Activated T-helper 1 cell treated with Interleukin-2 at 50 U/mL for 16 hours (primary cell): ENCODE data around the gene DNM3.

Experiments used
- DNase-seq: peaks from one replicate; pipeline ENCODE4 v3.0.0-alpha.2; 2020; ENCODE audit warnings: low read depth

Gene DNM3

DNA sequence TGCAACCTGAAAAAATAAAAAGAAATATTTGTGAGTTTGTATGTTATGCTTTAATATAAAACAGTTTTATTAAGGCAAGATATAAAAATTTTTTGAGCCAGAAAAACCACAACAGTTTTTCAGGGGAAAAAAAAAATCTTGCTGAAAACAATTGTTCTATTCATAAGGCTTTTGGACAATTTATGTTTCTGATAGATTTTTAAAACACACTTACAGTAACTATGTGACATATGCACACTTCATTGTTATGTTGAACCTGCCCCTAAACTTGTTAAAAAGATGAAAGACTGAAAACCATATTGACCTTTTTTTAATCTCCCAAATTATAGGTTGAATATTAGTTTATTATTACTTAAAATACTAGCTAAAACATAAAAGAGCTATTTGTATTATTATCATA, 299.3 kb downstream of the DNM3 start:
- no peak for DNase-seq

DNA sequence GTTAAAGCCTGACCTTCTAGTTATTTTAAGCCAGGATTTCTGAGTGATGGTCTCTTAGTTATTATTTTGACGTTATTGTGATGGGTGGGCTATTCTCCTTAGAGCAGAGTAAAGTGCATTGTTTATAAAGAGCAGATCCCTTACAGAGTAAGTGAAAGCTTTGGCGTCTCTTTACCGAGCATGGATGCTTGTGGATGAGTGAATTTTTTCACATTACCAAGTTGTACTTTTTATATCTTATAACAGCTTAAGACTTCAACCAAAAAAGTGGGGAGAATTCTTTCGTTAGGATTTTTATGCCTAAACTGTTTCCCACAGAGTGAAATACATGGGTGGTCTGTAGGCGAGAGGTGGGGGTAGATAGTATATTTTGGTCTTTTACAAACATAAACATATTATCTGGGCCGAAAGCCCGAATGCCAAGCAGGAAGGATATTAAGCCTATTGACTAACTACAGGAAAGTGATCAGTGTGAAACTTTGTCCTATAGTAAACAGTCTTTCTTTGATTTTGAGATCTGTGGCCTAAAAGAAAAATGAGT, 300.1 kb downstream of the DNM3 start:
- DNase-seq, result no peak

DNA sequence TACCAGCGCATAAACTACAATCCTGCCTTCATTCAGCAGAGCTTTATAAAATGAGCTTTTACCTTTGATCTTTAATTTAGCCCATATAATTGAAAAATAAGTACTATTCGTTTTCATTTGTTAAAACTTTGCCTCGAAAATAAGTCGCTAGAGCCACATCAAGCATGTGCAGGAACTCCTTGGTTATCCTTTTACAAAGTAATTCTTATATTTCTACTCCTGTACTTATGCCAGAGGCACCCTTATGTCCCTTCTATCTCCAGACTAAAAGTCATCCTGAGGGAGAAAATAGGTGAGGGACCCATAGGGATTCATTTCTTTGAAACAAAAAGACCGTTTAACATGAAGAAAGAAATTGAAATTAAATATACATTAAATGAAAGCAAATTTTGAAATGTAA, 301.0 kb downstream of the DNM3 start:
- no peak for DNase-seq

DNA sequence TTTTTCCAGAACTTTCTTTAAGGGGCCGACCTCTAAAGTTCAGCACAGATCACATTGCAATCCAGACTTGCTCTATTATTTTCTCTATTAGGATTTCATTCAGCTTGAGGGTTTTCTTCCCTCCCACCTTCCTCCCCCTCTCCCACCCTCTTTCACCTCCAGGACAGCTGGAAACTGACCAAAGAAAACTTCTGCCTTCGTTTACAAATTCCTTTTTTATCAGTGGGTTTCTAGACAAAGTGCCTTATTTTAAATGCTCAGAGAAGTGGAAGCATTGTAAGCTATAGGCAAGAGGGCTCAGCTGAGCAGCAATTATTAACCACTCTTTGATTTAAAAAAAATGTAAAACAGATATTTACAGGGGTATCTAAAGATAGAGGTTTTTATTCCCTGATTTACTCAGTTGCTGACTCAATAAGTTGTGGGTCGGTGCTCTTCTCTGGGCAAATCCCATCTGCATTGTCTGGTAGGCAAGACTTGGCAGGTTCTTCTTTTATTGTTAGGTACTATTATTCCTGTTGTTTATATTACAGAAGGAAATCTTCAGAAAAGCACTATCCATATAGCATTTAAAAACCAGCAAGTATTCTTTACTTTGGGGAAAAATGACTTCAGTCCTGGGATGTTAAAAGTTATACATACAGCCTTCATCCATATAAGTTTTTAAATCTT, 302.2 kb downstream of the DNM3 start:
- DNase-seq, result no peak

DNA sequence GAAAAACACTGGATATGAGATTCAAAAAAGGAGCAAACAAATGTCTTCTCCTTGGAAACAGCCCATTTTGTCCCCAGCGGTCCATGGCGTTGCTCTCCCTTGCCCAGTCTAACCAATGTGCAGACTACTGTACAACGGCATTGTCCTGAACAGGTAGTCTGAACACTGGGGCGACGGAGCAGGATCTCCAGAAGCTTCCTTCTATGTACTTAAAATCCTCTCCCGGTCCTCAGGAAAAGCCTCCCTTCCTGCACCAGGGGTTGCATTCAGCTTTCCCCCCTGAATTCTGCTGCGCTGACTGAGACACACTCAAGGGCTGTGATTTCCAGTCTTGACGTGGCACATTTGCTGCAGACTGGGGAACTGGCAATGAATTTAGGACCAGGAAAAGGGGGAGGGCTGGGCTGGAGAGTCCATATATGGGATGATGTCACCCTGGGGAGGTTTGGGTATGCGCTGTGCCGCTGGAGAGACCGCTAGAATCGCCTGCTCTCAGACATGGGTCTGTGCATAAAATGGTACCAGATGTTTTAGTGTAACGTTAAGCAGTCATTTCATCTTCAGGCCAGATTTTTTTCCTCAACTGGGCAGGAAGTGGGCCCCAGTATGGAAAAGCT, 303.3 kb downstream of the DNM3 start:
- DNase-seq, result no peak

DNA sequence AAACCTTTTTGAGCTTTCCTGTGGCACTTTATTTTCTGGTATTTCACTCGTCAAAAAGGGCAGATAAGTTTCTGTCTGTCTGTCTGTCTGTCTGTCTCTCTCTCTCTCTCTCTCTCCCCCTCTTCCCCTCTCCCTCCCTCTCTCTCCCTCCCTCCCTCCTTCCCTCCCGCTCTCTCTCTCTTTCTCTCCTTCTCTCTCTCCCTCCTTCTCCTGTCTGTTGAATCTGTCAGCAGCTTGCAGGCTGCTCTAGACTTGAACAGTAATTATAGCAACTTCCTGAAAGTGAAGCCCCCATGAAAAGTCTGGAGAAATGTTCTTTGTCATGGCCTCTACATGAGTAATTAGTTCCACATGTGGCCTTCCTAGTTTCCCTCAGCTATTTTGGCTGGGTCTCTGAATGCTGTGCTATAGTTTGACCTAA, 303.9 kb downstream of the DNM3 start:
- no peak for DNase-seq

DNA sequence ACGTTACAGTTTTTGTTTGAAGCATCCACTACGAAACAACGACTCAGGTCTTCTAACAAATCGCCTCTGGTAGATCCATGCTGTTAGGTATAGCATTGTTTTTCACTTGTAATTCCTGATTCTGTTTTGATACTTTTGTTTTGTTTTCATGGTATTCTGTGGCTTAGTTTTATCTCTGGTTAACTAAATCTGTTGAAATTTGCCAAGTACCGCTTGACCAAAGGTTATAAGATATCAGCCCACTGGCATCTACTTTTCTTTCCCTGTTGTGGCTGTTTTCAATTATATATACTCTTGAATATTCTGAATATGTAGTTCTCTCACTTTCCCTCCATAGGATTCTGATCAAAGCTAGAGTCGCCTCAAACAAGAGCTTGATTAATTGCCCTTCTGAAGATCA, 304.4 kb downstream of the DNM3 start:
- no peak for DNase-seq

DNA sequence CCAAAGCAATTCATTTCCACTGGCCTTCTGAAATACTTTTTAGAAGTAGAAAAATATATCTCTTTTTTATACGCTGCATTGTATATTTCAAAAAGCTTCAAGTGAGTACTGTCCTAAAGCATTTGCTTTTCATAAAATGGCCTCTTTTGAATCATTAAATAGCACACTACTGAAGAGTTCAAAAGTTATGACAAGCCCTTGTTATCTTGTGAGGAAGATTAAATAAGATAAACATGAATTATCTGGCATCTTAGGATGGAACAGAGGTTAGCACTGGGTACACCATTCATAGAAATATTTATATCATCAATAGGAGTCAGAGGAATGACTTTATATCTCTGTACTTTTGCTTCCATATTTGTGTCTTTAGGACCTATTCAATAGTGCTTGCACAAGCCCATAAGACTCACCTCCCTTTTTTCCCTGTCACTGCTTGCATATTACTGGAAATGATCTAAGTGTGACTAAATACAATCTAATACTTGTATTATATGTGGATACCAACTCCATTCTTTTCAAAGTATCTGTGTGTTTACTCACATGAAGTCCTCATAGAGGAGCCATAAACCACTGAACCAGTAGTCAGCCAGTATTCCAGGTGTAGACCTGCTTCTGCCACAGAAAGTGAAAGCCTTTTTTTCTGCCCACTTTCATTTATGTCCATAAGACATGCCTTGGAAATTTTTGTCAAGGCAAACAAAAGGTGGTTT, 305.0 kb downstream of the DNM3 start:
- no peak for DNase-seq

DNA sequence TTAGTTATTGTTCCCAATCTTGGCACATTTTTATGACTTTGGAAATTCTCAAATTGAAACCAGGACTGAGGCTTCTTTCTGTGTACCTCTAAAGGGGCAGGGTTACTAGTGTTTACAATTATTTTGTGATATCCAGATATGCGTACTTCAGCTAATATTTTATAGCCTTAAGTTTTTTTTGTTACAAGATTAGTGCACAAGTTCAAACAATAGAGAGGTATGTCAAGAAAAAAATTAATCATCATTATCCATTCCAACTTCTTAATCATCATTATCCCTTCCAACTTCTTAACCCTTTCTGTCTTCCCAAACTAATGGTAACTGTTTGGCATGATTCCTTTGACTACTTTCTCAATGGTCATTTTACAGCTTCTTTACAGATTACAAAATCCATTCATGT, 306.2 kb downstream of the DNM3 start:
- DNase-seq, result no peak

DNA sequence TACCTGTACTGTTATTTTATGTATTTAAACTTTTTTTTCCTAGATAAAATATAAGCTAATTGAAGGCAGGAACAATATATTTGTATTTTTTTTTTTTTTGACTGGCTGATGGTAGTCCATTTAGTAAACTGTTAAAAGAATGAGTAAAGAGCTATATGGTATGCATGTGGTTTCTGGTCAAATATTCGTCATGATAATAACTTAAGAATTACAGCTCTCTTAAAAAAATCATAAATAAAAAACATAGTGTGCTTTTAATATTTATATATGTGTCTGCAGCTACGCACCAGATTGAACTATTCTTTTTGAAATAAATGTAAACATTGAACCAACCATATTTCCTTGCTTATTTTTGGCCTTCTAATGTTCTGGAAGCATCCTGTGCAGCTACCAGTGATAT, 306.9 kb downstream of the DNM3 start:
- DNase-seq, result no peak

DNA sequence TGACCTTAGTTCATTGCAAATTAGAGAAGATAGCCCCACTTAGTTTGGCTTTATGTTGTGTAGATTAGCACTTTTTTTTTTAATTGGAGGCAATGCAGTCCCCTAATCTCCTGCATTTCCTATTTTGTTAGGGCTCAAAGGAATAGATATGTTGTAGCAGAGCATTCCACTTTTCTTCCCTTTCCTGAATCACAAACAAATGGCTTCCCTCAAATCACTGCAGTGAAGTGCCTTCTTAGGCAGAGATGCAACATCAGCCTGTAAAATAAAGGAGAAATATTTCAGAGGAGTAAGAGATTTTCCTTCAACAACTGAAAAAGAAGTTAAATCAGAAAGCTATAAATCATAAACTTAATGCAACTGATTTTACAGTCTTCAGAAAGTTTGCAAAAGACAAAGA, 307.4 kb downstream of the DNM3 start:
- no peak for DNase-seq

DNA sequence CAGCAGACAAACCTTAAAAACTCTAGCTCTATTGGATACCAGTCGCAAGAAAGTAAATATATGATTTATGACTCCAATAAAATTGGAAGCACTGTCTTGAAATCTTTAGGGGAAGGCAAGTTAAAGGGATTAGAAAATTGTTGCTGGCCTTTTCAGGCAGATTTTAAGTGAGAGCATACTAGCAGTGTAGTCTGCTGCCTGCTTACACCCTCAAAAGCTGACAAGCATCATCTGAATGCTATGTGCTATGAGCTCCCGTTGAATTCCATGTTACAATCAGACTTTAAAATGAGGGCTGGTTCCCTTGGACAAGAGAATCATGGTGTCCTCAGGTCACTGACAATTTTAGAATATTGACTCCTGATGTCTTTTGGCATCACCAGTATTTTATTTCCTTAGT, 308.0 kb downstream of the DNM3 start:
- DNase-seq, result no peak

DNA sequence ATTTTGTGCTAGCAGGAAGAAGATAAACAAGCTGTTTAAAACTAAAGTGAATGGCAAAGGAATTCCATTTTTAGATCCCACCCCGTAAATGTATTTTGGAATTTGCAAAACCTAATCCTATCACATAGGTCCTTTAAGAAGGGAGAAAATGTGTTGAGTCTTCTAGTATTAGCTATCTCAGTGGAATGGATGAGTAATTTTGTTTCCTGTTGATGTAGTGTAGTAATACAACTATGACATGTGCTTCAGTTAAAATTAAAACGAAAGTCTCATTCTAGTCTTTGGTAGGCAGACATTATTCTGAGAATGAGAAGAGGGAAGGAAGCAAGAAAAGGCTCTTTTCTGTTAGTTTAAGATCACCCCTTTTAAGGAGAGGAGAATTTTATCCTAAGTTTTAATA, 313.3 kb downstream of the DNM3 start:
- no peak for DNase-seq

DNA sequence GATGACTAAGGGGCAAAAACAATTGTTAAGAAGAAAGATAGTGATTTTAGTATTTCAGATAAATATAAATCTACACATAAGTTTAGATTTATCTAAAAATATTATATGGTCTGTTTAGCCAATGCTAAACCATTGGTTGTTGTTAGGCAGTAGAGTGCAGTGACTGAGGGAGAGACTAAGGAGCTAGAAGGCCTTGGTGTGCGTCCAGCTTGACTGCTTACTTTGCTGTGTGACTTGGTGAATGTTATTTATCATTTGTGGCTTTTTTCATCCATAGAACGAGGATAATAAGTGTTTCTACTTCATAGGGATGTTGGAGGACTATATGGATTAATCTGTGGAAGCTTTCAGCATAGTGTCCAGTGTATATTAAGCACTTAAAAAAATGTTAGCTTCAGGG, 314.5 kb downstream of the DNM3 start:
- no peak for DNase-seq

DNA sequence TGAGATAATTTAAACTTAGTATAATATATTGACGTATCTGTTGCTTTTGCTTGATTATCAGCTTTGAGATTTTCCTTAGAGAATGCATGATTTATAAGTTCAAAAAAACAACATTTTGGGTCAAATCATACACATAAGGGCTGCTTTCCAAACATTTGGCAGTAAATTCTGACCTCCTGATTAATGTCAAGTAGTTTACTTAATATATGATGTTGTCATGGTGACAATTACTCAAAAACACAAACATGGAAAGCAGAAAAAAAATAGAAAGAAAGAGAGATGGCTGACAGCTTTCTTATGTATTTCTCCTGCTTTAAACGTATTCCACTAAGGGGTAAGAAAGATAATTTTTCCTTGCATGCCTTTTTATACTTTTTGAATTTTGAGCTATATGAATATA, 320.9 kb downstream of the DNM3 start:
- DNase-seq, result no peak

DNA sequence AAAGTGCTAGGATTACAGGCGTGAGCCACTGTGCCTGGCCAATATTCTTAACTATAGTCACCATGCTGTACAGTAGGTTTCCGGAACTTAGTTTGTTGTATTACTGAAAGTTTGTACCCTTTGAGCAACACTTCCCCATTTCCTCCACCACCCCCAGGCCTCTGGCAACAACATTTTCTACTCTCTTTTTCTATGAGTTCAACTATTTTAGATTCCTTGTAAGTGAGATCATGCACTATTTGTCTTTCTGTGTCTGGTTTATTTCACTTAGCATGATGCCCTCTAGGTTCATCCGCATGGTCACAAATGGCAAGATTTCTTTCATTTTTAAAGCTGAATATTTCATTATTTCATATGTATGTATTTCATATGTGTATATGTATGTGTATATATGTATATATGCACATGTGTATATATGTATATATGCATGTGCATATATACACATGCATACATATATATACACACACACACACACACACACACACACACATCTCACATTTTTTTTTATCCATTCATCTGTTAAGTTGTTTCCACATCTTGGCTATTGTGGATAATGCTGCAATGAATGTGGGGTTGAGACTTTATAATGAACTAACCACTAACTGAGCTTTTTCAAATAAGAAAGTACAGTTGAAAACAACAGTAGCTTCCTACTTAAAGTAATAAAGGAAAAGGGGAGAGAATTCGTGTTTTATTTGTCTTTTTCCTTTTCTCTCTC, 322.4 kb downstream of the DNM3 start:
- no peak for DNase-seq

DNA sequence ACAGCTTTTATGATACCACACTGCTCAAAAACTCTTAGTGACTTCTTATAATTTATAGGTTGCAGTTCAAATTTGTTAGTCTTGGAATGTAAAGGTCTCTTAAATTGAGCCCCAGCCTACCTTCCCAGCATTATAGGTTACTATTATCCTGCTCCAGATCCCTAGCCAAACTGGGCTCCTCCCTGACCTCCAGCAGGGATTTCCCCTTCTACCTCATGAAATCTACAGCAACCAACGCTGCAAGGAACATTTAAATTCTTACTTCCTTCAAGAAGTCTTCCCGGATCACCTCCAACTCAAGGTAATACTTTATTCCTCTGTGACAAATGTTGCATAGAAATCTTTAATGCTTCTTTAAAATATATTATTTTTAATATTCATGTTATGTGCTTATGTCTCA, 324.1 kb downstream of the DNM3 start:
- DNase-seq, result no peak

DNA sequence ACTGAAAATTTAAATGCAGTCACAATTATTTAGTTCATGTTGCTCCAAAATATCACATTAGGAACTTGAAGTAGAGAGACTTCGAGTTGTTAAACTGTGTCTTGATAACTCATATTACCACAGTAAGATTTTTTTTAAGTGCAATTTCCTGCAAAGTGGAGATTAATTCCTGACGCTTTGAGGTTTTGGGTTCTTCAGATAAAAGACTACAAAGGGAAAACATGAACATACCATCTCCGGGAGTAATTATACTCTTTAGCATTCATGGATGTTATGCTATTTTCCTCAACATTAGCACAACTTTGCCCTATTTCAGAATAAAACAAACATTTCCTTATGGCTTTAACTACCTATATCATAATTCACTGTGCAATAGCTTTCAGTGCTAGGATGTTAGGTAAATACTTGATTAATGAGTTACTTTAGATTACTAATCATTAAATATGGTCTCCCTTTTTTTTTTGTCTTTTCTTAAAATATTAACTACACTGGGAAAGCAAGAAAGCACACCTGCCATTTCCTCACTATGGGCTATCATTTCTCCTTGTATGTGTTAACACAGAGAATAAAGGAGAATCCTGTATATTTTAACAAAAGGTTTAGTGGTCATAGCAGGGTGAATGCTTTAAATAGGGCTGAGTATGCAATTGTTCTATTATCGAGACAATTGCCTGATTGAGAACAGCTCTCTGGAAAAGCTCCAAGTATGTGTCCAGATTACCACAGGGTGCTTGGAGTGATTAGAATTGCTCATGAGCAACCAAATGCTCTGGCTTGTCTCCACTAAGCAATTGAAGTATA, 326.7 kb downstream of the DNM3 start:
- no peak for DNase-seq

DNA sequence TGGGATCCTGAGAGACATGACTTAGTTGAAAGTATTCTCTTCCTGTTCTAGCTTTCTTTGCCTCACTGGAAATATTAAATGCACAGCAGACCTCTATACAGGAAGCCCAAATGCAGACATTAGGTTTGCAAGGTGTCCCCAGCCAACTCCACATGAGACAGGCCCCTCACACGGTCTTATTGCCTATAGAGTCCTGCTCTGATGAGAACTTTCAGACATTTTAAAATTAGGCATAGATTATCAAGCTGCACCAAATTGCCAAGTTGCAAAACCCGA, 327.2 kb downstream of the DNM3 start:
- DNase-seq, result no peak

DNA sequence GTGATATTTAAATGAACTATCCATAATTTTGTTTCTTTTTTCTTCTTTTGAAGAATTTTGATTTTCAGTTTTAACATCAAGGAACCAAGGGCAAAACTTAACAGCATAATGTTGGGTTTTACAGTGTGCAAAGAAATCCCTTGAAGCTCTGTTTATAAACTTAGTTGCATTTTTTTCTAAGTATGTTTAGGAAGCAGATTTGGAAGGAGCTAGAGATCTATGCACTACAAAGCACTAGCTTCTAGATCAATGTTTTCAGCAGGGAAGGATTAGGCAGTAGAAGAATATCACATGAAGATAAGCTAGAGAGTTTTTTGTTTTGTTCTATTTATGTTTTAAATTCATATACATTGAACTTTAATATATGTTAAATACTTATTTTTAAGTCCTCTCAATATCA, 328.5 kb downstream of the DNM3 start:
- DNase-seq, result no peak

DNA sequence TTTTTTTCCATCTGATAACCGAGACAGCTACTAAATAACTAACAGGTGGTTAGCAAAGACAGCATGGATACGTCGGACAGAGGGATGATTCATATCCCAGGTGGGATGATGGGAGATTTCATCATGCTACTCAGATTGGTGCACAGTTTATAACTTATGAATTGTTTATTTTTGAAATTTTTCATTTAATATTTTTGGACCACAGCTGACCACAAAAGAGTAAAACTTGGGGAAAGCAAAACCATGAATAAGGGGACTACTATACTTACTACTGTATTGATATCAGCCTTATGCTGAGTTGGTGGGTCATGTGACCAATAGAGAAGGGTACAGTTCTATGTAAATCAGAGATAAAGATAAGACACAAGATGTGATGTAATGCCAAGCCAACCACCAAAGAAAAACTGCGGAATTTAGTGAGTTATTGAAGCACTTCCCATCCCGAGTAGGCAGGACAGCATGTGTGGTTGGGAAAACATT, 331.1 kb downstream of the DNM3 start:
- no peak for DNase-seq

DNA sequence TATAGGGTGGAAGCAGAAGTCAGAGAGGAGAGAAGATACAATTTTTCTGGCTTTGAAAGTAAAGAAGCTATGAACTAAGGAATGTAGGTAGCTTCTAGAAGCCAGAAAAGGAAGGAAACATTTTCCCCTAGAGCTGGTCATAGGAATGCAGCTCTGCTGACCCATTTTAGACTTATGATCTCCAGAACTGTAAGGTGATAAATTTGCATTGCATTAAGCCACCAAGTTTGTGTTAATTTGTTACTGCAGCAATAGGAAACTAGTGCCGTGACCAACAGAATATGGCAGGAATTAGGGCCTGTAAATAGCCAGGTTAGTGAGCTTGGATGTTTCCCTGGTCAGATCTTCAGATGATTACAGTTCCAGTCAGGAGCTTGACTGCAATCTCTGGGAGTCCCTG, 334.9 kb downstream of the DNM3 start:
- DNase-seq, result no peak
